Transverse colon (tissue), 3 donors: ENCODE measurements around the gene JUND.

ENCODE experiments used
- EP300 ChIP-seq: sonication (generic); formaldehyde crosslinking; IDR thresholded peaks from one replicate; pipeline ENCODE4 v1.6.1; 2017; ENCODE audit warnings: antibody characterized with exemption, low read depth
- TF ChIP-seq, protein P1 (sequence below), 5 experiments: fragments of 200-600 bp in 3 of 5; fragments of 450-650 bp in 2 of 5; sonication (generic) in 3 of 5; IDR thresholded peaks; 1 replicate in 2 of 5; 2 replicates in 3 of 5; pipeline ENCODE4 v1.5.1; 2016 to 2017; ENCODE audit warnings: antibody characterized with exemption in 5 of 5, inconsistent platforms in 3 of 5, mild to moderate bottlenecking in 2 of 5, moderate library complexity in 1 of 5

DNA sequence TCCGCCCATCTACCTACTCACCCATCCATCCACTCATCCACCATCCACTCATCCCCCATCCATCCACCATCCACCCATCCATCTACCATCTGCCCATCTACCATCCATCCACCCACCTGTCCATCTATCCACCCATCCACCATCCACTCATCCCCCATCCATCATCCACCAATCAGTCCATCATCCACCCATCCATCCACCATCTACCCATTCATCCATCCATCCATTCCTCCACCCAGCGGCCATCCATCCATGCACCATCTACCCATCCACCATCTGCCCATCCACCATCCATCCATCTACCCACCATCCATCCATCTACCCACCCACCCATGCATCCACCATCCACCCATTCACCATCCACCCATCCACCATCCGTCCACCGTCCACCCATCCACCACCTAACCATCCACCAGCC lies 13.6 kb upstream of the JUND start:
- TF ChIP-seq, protein P1, sequence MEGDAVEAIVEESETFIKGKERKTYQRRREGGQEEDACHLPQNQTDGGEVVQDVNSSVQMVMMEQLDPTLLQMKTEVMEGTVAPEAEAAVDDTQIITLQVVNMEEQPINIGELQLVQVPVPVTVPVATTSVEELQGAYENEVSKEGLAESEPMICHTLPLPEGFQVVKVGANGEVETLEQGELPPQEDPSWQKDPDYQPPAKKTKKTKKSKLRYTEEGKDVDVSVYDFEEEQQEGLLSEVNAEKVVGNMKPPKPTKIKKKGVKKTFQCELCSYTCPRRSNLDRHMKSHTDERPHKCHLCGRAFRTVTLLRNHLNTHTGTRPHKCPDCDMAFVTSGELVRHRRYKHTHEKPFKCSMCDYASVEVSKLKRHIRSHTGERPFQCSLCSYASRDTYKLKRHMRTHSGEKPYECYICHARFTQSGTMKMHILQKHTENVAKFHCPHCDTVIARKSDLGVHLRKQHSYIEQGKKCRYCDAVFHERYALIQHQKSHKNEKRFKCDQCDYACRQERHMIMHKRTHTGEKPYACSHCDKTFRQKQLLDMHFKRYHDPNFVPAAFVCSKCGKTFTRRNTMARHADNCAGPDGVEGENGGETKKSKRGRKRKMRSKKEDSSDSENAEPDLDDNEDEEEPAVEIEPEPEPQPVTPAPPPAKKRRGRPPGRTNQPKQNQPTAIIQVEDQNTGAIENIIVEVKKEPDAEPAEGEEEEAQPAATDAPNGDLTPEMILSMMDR (IDR thresholded peaks at IDR 0.05) = no peak
- TF ChIP-seq EP300 = no peak
